HG03432 (cell line): ENCODE measurements around the gene DMAP1.

Experiments used
- ATAC-seq: cut with Tn5 transposase; IDR thresholded peaks from one replicate; pipeline ENCODE4 v1.9.1; 2021; ENCODE audit warnings: mild to moderate bottlenecking, moderate library complexity; ENCODE audit not compliant: unreplicated experiment

DMAP1 gene

GRCh38 chr1:44251989-44252671 is 38.9 kb downstream of the DMAP1 start:
- ATAC-seq = no peak

- no peak for ATAC-seq
Measured at GRCh38 chr1:44254392-44254910, 41.2 kb downstream of the DMAP1 start.

DNA sequence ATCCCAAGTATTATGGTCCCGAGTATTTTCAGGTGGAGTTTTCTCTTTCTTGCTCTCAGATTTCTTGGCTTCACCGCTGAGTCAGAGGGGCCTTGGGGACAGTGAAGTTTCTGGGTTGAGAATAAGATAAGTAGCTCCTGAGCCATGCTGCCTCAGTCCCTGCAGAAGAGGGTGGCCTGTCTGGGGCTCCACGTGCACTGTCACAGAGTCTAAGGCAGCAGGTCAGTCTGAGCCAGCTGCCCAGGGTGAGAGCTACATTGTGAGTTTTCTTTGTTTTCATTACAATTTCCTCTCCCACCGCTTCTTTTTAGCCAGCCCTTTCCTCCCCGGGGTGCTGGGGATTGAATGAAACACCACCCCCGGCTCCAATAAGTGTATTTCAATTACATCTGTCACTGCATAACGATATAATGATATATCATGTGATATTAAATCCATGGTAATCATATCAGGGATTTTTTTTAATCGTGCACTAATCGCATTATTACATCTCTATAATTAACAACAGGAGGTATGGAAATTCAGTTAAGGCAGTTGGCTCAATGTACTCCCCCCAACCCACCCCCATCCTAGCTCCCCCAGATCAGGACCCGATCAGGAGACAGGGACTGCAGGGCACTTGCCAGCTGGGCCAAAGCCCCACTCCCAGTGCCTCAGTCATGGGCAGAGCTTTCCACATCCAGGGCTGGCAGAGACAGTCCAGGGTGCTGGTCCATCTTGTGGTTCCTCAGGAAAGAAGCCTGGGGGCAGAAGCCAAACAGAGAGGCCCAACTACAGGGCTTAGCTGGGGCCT is 43.7 kb downstream of the DMAP1 start:
- no peak for ATAC-seq

DNA sequence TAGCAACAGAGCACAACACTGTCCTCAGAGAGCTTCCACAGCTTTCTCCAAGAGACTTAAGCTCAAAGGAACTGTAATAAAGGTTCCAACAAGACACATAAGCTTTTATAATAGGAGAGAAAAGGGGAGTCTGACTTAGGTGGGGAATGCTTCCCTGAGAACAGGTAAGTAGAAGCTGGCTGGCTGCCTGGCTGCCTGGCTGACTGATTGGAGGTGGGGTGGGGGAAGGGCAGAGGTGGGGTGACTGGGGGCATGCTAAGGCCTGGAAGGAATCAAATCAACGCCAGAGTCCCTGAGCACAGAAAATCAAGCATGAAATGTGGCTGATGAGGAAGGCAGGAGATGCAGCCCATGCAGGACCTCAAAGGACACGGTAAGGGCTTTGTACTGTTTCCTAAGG is 45.8 kb downstream of the DMAP1 start:
- no peak for ATAC-seq

- ATAC-seq = no peak
Measured at GRCh38 chr1:44260792-44261170, 47.5 kb downstream of the DMAP1 start.

GRCh38 chr1:44261171-44261817 is 48.0 kb downstream of the DMAP1 start:
- ATAC-seq = no peak

DNA sequence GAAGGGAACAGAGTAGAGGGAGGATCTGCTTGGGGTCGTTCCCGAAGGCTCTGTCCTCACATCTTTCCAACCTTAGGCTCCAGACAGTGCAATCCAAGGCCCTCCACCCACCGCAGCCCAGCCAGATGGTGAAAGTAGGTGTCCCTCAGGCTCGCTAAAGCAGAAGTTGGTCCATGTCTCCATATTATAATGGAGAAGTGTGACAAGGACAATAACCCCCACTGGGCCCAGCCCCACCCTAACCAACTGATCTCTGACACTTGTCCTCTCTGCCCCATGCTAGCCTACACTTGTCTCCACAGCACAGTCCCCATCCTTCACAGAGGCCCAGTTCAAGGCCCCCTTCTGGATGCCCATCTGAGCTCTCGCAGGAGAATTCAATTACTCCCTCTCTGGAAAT is 48.7 kb downstream of the DMAP1 start:
- no peak for ATAC-seq

DNA sequence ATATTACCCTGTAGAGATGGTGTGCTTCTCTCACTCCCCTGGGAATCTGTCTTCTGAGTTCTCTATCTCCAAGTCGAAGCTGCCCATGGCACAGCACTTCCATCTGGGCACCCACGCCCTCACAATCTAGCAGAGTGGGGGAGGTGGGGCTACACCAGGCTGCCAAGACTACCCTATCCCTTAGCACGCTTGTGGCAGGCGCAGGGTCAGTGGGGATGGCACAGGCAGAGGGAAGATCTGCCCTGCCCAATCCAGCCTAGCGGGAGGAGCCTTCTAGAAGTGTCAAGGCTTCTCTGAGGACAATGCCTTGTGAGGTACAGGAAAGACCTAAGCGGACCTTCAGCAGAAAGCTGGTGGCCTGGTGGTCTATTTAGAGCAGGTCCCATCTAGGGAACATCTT is 49.1 kb downstream of the DMAP1 start:
- no peak for ATAC-seq

GRCh38 chr1:44262816-44263567 is 49.7 kb downstream of the DMAP1 start:
- no peak for ATAC-seq

GRCh38 chr1:44263568-44264450 is 50.5 kb downstream of the DMAP1 start:
- no peak for ATAC-seq

DNA sequence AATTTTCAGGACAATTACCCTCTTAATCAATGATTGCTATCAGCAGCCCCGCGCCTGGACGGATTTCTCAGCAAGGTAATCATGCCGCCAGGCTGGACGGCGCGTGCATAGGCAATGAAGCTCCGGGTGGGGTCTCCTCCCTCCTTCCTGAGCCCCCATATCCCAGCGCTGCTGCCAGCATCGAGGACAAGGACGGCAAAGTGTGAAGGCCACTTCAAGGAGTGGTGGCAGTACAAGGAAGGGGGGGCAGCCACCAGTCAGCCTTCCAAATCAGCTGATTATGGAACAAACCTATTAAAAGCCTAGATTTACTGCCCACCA is 51.1 kb downstream of the DMAP1 start:
- ATAC-seq = no peak

DNA sequence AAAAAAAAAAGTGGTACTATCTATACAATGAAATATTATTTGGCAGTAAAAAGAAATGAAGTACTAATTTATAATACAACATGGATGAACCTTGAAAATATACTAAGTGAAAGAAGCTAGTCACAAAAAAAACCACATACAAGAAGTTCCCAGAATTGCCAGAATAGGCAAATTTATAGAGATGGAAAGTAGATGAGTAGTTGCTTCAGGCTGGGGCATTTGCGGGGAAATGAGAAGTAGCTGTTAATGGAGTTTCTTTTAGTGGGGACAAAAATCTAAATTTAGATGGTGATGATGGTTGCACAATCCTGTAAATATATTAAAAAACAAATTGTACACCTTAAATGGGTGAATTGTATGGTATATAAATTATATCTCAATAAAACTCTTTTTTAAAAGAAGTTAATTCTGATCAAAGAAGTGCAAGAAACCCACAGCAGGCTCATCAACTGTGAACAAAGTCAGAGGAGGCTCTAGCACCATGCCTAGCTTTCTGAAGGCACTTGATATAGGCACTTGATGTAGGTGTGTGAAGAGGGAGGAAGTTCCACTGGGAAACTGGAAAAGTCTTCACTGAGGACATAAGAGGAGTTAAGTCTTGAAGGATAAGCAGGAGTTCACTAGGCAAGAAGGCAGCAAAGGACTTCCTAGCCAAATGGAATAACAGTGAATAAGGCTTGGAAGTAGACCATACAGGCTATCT is 52.5 kb downstream of the DMAP1 start:
- no peak for ATAC-seq

- no peak for ATAC-seq
Measured at GRCh38 chr1:44266400-44267344, 53.4 kb downstream of the DMAP1 start.

DNA sequence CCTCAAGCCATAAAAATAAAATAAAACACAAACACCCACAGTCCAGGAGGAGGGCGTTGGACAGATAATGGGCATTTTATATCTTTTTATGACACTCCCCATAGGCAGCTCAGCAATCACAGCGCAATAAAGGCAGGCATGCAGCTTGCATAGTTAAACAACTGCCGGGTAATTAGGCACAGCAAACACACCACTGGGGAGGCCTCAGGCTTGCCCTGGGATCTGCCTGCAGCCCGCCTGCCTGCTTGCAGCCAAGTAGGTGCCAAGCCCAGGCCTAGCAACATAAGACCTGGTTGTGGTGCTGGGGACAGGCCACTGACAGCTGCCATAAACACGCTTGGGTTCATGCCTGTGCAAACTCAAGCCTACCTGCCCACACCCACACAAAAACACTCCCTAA is 54.2 kb downstream of the DMAP1 start:
- no peak for ATAC-seq

- no peak for ATAC-seq
Measured at GRCh38 chr1:44268054-44268453, 54.8 kb downstream of the DMAP1 start.
